ENCODE results near the gene VWA5A. TPM values are rescaled to one million over a fixed set of nuclear protein-coding genes. Genes with fewer than 3 reads are reported as not detected.

Gene VWA5A, protein sequence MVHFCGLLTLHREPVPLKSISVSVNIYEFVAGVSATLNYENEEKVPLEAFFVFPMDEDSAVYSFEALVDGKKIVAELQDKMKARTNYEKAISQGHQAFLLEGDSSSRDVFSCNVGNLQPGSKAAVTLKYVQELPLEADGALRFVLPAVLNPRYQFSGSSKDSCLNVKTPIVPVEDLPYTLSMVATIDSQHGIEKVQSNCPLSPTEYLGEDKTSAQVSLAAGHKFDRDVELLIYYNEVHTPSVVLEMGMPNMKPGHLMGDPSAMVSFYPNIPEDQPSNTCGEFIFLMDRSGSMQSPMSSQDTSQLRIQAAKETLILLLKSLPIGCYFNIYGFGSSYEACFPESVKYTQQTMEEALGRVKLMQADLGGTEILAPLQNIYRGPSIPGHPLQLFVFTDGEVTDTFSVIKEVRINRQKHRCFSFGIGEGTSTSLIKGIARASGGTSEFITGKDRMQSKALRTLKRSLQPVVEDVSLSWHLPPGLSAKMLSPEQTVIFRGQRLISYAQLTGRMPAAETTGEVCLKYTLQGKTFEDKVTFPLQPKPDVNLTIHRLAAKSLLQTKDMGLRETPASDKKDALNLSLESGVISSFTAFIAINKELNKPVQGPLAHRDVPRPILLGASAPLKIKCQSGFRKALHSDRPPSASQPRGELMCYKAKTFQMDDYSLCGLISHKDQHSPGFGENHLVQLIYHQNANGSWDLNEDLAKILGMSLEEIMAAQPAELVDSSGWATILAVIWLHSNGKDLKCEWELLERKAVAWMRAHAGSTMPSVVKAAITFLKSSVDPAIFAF
- 0.09 to 0.28 TPM (median 0.21 TPM) in 4 of 5 replicates, not detected in the other for total RNA-seq (2022; extraction: Qiagen RNA extraction; ENCODE audit: low read depth)

DNA sequence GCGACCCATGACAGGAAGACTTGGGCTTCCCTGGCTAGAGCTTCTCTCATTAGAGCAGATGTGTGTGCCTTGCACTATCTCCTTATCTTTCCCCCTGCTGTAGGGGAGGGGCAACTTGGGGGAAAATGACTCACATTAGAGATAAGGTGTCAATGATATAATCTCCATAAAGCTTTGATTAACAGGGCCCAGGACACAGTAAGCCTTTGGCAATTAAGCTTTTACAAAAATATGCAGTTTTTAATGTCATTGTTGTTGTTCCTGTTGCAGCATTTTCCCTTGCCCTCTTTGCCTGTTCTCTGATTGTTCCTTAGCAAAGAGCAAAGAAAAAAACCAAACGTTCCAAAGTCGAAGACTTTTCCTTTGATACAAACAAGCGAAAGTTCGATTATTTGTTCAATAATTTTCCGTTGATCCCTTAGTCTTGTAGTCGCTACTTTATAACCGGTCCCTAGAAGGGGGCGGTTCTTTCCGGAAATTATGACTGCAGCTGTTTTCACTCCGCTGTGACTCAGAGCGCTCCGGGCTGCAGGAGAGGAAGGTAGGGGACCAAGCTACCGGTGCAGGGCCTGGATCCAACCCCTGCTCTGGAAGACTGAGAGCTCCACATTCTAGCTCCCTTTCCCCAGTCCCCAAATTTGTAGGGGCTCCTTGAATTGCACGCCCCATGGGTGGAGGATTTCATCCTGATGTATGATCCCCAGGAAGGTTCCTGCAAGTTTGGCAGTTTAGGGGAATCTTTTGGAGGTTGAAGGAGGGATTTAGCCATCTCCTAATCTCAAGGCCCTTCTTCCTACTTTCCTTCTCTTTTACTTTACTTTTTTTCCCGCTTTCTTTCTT is at the start of gene VWA5A:
Gene VWA5A, plus strand, starts transcription at position 509 of the 840 bp plus-strand sequence. CDS start 2,062 bp downstream, outside the sequence.

DNA sequence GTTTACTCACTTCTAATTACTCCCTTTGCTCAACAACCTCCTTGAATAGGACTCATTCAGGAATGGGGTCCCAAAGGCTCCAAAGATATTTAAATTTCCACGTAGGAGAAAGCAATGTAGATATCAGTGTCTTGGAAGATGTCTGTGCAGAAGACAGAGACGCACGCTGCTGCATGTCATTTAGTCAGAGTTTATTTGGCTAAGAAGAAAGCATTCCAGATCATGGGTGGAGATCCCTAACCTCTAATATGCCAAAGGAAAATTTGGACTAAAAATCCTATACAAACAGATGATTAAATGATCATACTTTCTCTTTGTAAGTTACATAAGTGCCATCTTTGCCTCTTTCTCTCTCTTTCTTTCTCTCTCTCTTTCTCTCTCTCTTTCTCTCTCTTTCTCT is 67.8 kb downstream of the VWA5A start, which contains the start of gene OR10D3:
Gene OR10D3, plus strand, starts transcription at position 278 of the 400 bp plus-strand sequence. CDS start 1,925 bp downstream, outside the sequence.

Other genes with a start within 250 kb of the VWA5A start
- not detected in 5 replicates for gene TMEM225, start 229.8 kb upstream of the VWA5A start, total RNA-seq (2022; extraction: Qiagen RNA extraction; ENCODE audit: low read depth)
- gene OR8D4, start 213.3 kb upstream of the VWA5A start, total RNA-seq (2022; extraction: Qiagen RNA extraction; ENCODE audit: low read depth) = not detected in 5 replicates
- gene OR4D5, start 175.8 kb upstream of the VWA5A start, total RNA-seq (2022; extraction: Qiagen RNA extraction; ENCODE audit: low read depth) = not detected in 5 replicates
- not detected in 5 replicates for gene OR6T1, start 171.6 kb upstream of the VWA5A start, total RNA-seq (2022; extraction: Qiagen RNA extraction; ENCODE audit: low read depth)
- gene OR10S1, start 137.7 kb upstream of the VWA5A start, total RNA-seq (2022; extraction: Qiagen RNA extraction; ENCODE audit: low read depth) = not detected in 5 replicates
- not detected in 5 replicates for gene OR10G6, start 120.3 kb upstream of the VWA5A start, total RNA-seq (2022; extraction: Qiagen RNA extraction; ENCODE audit: low read depth)
- gene OR10G4, start 102.5 kb upstream of the VWA5A start, total RNA-seq (2022; extraction: Qiagen RNA extraction; ENCODE audit: low read depth) = not detected in 5 replicates
- gene OR10G9, start 92.4 kb upstream of the VWA5A start, total RNA-seq (2022; extraction: Qiagen RNA extraction; ENCODE audit: low read depth) = not detected in 5 replicates
- not detected in 5 replicates for gene OR10G8, start 88.7 kb upstream of the VWA5A start, total RNA-seq (2022; extraction: Qiagen RNA extraction; ENCODE audit: low read depth)
- gene OR10G7, start 74.1 kb upstream of the VWA5A start, total RNA-seq (2022; extraction: Qiagen RNA extraction; ENCODE audit: low read depth) = not detected in 5 replicates
- not detected in 5 replicates for gene OR10D3, start 67.9 kb downstream of the VWA5A start, total RNA-seq (2022; extraction: Qiagen RNA extraction; ENCODE audit: low read depth)
- not detected in 5 replicates for gene OR8G1, start 125.6 kb downstream of the VWA5A start, total RNA-seq (2022; extraction: Qiagen RNA extraction; ENCODE audit: low read depth)
- gene OR8G5, start 140.9 kb downstream of the VWA5A start, total RNA-seq (2022; extraction: Qiagen RNA extraction; ENCODE audit: low read depth) = not detected in 5 replicates
- gene OR8D1, start 198.5 kb downstream of the VWA5A start, total RNA-seq (2022; extraction: Qiagen RNA extraction; ENCODE audit: low read depth) = not detected in 5 replicates
- not detected in 5 replicates for gene OR8D2, start 204.7 kb downstream of the VWA5A start, total RNA-seq (2022; extraction: Qiagen RNA extraction; ENCODE audit: low read depth)